Testis (tissue), 3 donors: ENCODE results near the gene UBA52. TPM values are rescaled to one million over a fixed set of nuclear protein-coding genes. Genes with fewer than 3 reads are reported as not detected.

Experiments used
- DNase-seq: peaks from one replicate; pipeline ENCODE4 v3.0.0-alpha.2; 2019
- H3K27ac ChIP-seq, 2 donors: fragments of 200-600 bp; sonication (generic); one replicate each; pipeline ENCODE4 v1.5.1; 2019
- H3K27me3 ChIP-seq: fragments of 200-600 bp; sonication (generic); one replicate; pipeline ENCODE4 v1.5.1; 2019
- H3K36me3 ChIP-seq: fragments of 200-600 bp; sonication (generic); one replicate; pipeline ENCODE4 v1.5.1; 2017; ENCODE audit warnings: low read depth; ENCODE audit errors: missing control alignments
- H3K4me1 ChIP-seq: fragments of 200-600 bp; sonication (generic); one replicate; pipeline ENCODE4 v1.5.1; 2019
- H3K4me3 ChIP-seq, 2 donors: fragments of 200-600 bp; sonication (generic); one replicate each; pipeline ENCODE4 v1.5.1; 2017 to 2019
- H3K9me3 ChIP-seq: fragments of 200-600 bp; sonication (generic); one replicate; pipeline ENCODE4 v1.5.1; 2017
- CTCF ChIP-seq, 3 experiments: fragments of 450-650 bp in 2 of 3; fragments of 200-600 bp in 1 of 3; sonication (generic) in 1 of 3; IDR thresholded peaks; one replicate each; pipeline ENCODE4 v1.5.1; 2016 to 2019; ENCODE audit warnings: antibody characterized with exemption in 3 of 3, mild to moderate bottlenecking in 2 of 3, moderate library complexity in 1 of 3
- POLR2A ChIP-seq: fragments of 450-650 bp; IDR thresholded peaks from one replicate; pipeline ENCODE4 v1.6.1; 2017; ENCODE audit warnings: antibody characterized with exemption, mild to moderate bottlenecking, moderate library complexity
- WGBS, 2 donors: methylation state at CpG; one replicate each; pipeline ENCODE4 v1.1.5; 2018; 5-methylcytosine and 5-hydroxymethylcytosine counted together
- intact Hi-C: fragments of 100-400 bp; cut with DNase I; formaldehyde crosslinking; loops from one replicate; pipeline ENCODE4 v1.15.1; 2023; ENCODE audit warnings: low total_unique reads
- polyA plus RNA-seq: library from polyadenylated mRNA; stranded (reverse); fragments of 350-450 nt; fragmentation: Illumina TruSeq; extraction: RNeasy Lipid Tissue Mini Kit (QIAGEN cat#74804); gene quantifications from one replicate; pipeline ENCODE4 v1.2.3, GENCODE V29; 2014; ENCODE audit warnings: low read depth, low replicate concordance; ENCODE audit not compliant: insufficient read depth
- total RNA-seq, 2 donors: library from RNA; depleted of rRNA; stranded (reverse); fragments of >200 nt; gene quantifications; one replicate each; pipeline ENCODE4 v1.2.3, GENCODE V29; 2016

Gene UBA52
- total and polyA plus RNA-seq, 3 donors from 2014 or later, result 475 to 1,038 (median 508) TPM

GRCh38 chr19:18616023-18616422, 44.4 kb downstream of the UBA52 start:
- H3K27me3 ChIP-seq, result no peaks in the 10 kb centered on the region
- TF ChIP-seq CTCF (IDR thresholded peaks at IDR 0.05), result no peak
- TF ChIP-seq POLR2A, result no peak
- no peak overlapping the region for H3K27ac ChIP-seq
- no peaks in the 10 kb centered on the region for H3K9me3 ChIP-seq
- 86 to 98% methylated on average over 3 of the region's 3 CpGs for WGBS, 2 donors
- no peak overlapping the region for H3K4me3 ChIP-seq
- no peaks in the 10 kb centered on the region for H3K36me3 ChIP-seq
- H3K4me1 ChIP-seq, result peaks cover 7% of the 10 kb centered on the region
- no peak for DNase-seq
- intact Hi-C loops, result no loop called here

GRCh38 chr19:18617562-18617961, 45.9 kb downstream of the UBA52 start:
- no peaks in the 10 kb centered on the region for H3K36me3 ChIP-seq
- no peaks in the 10 kb centered on the region for H3K4me1 ChIP-seq
- TF ChIP-seq CTCF (IDR thresholded peaks at IDR 0.05) (no peak), POLR2A (no peak)
- no peak for DNase-seq
- intact Hi-C loops, result no loop called here
- H3K9me3 ChIP-seq, result no peaks in the 10 kb centered on the region
- no peaks in the 10 kb centered on the region for H3K27me3 ChIP-seq
- H3K27ac ChIP-seq, result no peak overlapping the region
- no peak overlapping the region for H3K4me3 ChIP-seq

- H3K36me3 ChIP-seq, result no peaks in the 10 kb centered on the region
- no peak for DNase-seq
- WGBS, 2 donors, result 97 to 99% methylated on average over 13 of the region's 13 CpGs
- H3K27ac ChIP-seq, result no peak overlapping the region
- H3K27me3 ChIP-seq, result no peaks in the 10 kb centered on the region
- H3K4me3 ChIP-seq, result no peak overlapping the region
- H3K9me3 ChIP-seq, result no peaks in the 10 kb centered on the region
- intact Hi-C loops, result no loop called here
- H3K4me1 ChIP-seq, result no peaks in the 10 kb centered on the region
- TF ChIP-seq CTCF (IDR thresholded peaks at IDR 0.05) (no peak), POLR2A (no peak)
These were observed 46.6 kb downstream of the UBA52 start for GRCh38 chr19:18618236-18618635.

- Histone ChIP-seq H3K9me3 (no peaks in the 10 kb centered on the region), H3K4me1 (no peaks in the 10 kb centered on the region), H3K27me3 (no peaks in the 10 kb centered on the region), H3K36me3 (no peaks in the 10 kb centered on the region), H3K27ac (no peak overlapping the region), H3K4me3 (no peak overlapping the region)
- 87 to 88% methylated on average over 10 of the region's 10 CpGs for WGBS, 2 donors
- TF ChIP-seq CTCF (IDR thresholded peaks at IDR 0.05) (no peak), POLR2A (no peak)
- no peak for DNase-seq
- intact Hi-C loops, result no loop called here
These were observed 48.7 kb downstream of the UBA52 start for GRCh38 chr19:18620311-18620710.

GRCh38 chr19:18620902-18621301, 49.2 kb downstream of the UBA52 start:
- 85 to 95% methylated on average over 6 to 7 of the region's 7 CpGs for WGBS, 2 donors
- intact Hi-C loops, result no loop called here

More at GRCh38 chr19:18620902-18621301, 49.2 kb downstream of the UBA52 start:
- Histone ChIP-seq H3K27me3 (no peaks in the 10 kb centered on the region), H3K27ac (no peak overlapping the region), H3K9me3 (no peaks in the 10 kb centered on the region), H3K4me3 (no peak overlapping the region), H3K4me1 (no peaks in the 10 kb centered on the region), H3K36me3 (no peaks in the 10 kb centered on the region)
- no peak for DNase-seq
- TF ChIP-seq CTCF (IDR thresholded peaks at IDR 0.05) (no peak), POLR2A (no peak)
